H9 (cell line): ENCODE measurements around the gene NRDE2. TPM values are rescaled to one million over a fixed set of nuclear protein-coding genes. Genes with fewer than 3 reads are reported as not detected.

Experiments
- DNase-seq: peaks from one replicate; pipeline ENCODE4 v3.0.0-alpha.2; 2017
- H2AFZ ChIP-seq: one replicate; pipeline ENCODE4 v1.6.1; 2013; ENCODE audit warnings: mild to moderate bottlenecking, low read length, control low read depth, moderate library complexity
- H2AK5ac ChIP-seq: 2 replicates; pipeline ENCODE4 v1.6.1; 2013; ENCODE audit warnings: low read length, control low read depth, mixed read lengths; ENCODE audit not compliant: insufficient read length
- H2BK120ac ChIP-seq: one replicate; pipeline ENCODE4 v1.6.1; 2013; ENCODE audit warnings: low read depth, mild to moderate bottlenecking, low read length, control low read depth, inconsistent platforms; ENCODE audit not compliant: poor library complexity, severe bottlenecking
- H2BK12ac ChIP-seq: 2 replicates; pipeline ENCODE4 v1.6.1; 2013; ENCODE audit warnings: low read length, control low read depth, mixed read lengths, low read depth; ENCODE audit not compliant: insufficient read length
- H2BK15ac ChIP-seq: 2 replicates; pipeline ENCODE4 v1.6.1; 2013; ENCODE audit warnings: low read depth, low read length, control low read depth
- H2BK20ac ChIP-seq: one replicate; pipeline ENCODE4 v1.6.1; 2013; ENCODE audit warnings: low read depth, mild to moderate bottlenecking, low read length, control low read depth, inconsistent platforms; ENCODE audit not compliant: poor library complexity, severe bottlenecking
- H2BK5ac ChIP-seq: 2 replicates; pipeline ENCODE4 v1.6.1; 2013; ENCODE audit warnings: low read length, control low read depth, mixed read lengths; ENCODE audit not compliant: insufficient read length
- H3K14ac ChIP-seq: 2 replicates; pipeline ENCODE4 v1.6.1; 2013; ENCODE audit warnings: low read length, control low read depth; ENCODE audit not compliant: insufficient read depth
- H3K18ac ChIP-seq: 2 replicates; pipeline ENCODE4 v1.6.1; 2013; ENCODE audit warnings: low read depth, mild to moderate bottlenecking, mixed read lengths, low read length, control low read depth; ENCODE audit not compliant: insufficient read length
- H3K23ac ChIP-seq: 2 replicates; pipeline ENCODE4 v1.6.1; 2013; ENCODE audit warnings: low read length, control low read depth, mixed read lengths, low read depth; ENCODE audit not compliant: insufficient read length
- H3K23me2 ChIP-seq: 2 replicates; pipeline ENCODE4 v1.6.1; 2013; ENCODE audit warnings: low read depth, mild to moderate bottlenecking, mixed read lengths, low read length, control low read depth; ENCODE audit not compliant: insufficient read length, poor library complexity, severe bottlenecking
- H3K27ac ChIP-seq: 2 replicates; pipeline ENCODE4 v1.5.1; 2013; ENCODE audit warnings: low read length, control low read depth, mixed read lengths, low read depth; ENCODE audit not compliant: insufficient read length
- H3K27me3 ChIP-seq: 2 replicates; pipeline ENCODE4 v1.6.1; 2013; ENCODE audit warnings: low read length, control low read depth, inconsistent platforms; ENCODE audit not compliant: insufficient read depth
- H3K4ac ChIP-seq: 2 replicates; pipeline ENCODE4 v1.6.1; 2013; ENCODE audit warnings: low read depth, mild to moderate bottlenecking, control low read depth, inconsistent platforms, low read length, moderate library complexity
- H3K4me1 ChIP-seq: 2 replicates; pipeline ENCODE4 v1.6.1; 2013; ENCODE audit warnings: low read length, control low read depth, inconsistent platforms; ENCODE audit not compliant: insufficient read depth
- H3K4me2 ChIP-seq: 2 replicates; pipeline ENCODE4 v1.6.1; 2013; ENCODE audit warnings: low read length, control low read depth, mixed read lengths; ENCODE audit not compliant: insufficient read length, insufficient read depth
- H3K56ac ChIP-seq: 2 replicates; pipeline ENCODE4 v1.6.1; 2013; ENCODE audit warnings: low read depth, mild to moderate bottlenecking, mixed read lengths, low read length, control low read depth; ENCODE audit not compliant: insufficient read length
- H3K79me1 ChIP-seq: 2 replicates; pipeline ENCODE4 v1.6.1; 2013; ENCODE audit warnings: low read depth, mild to moderate bottlenecking, moderate library complexity, low read length, control low read depth, inconsistent platforms; ENCODE audit not compliant: insufficient read depth, poor library complexity, severe bottlenecking
- H3K79me2 ChIP-seq: 2 replicates; pipeline ENCODE4 v1.6.1; 2013; ENCODE audit warnings: low read length, control low read depth, inconsistent platforms; ENCODE audit not compliant: insufficient read depth
- H3K9ac ChIP-seq: 2 replicates; pipeline ENCODE4 v1.6.1; 2013; ENCODE audit warnings: low read length, control low read depth, mixed read lengths; ENCODE audit not compliant: insufficient read length; ENCODE audit errors: extremely low read depth
- H3K9me3 ChIP-seq: one replicate; pipeline ENCODE4 v1.6.1; 2013; ENCODE audit warnings: low read depth, low read length, inconsistent platforms; ENCODE audit not compliant: control insufficient read depth
- H3T11ph ChIP-seq: one replicate; pipeline ENCODE4 v1.6.1; 2013; ENCODE audit warnings: mild to moderate bottlenecking, low read length, control low read depth, inconsistent platforms
- H4K20me1 ChIP-seq: one replicate; pipeline ENCODE4 v1.6.1; 2013; ENCODE audit not compliant: control insufficient read depth, insufficient read length, insufficient read depth
- H4K5ac ChIP-seq: 2 replicates; pipeline ENCODE4 v1.6.1; 2013; ENCODE audit warnings: low read depth, mild to moderate bottlenecking, mixed read lengths, low read length, control low read depth; ENCODE audit not compliant: insufficient read length
- H4K8ac ChIP-seq: replicated peaks from 2 replicates; pipeline ENCODE4 v1.6.1; 2013; ENCODE audit warnings: low read length, control low read depth, mixed read lengths, low read depth; ENCODE audit not compliant: insufficient read length
- H4K91ac ChIP-seq: 2 replicates; pipeline ENCODE4 v1.6.1; 2013; ENCODE audit warnings: low read depth, mild to moderate bottlenecking, moderate library complexity, mixed read lengths, low read length, control low read depth; ENCODE audit not compliant: insufficient read length
- H3K27ac Mint-ChIP-seq, 3 experiments: 2 replicates in 2 of 3; 3 replicates in 1 of 3; pipeline ENCODE4 v1.8.0; 2020 to 2021; ENCODE audit warnings: mixed read lengths in 3 of 3, mild to moderate bottlenecking in 1 of 3, moderate library complexity in 1 of 3
- H3K27me3 Mint-ChIP-seq: 2 replicates; pipeline ENCODE4 v1.8.0; 2021; ENCODE audit warnings: low read depth, mild to moderate bottlenecking, moderate library complexity, mixed read lengths
- H3K36me3 Mint-ChIP-seq, 3 experiments: 2 replicates in 2 of 3; 3 replicates in 1 of 3; pipeline ENCODE4 v1.8.0; 2020 to 2021; ENCODE audit warnings: low read depth in 3 of 3, mixed read lengths in 3 of 3; ENCODE audit not compliant: insufficient read depth in 1 of 3
- H3K4me1 Mint-ChIP-seq, 2 experiments: 2 replicates each; pipeline ENCODE4 v1.8.0; 2020; ENCODE audit warnings: mixed read lengths in 2 of 2
- H3K4me3 Mint-ChIP-seq, 2 experiments: 2 replicates in 1 of 2; 3 replicates in 1 of 2; pipeline ENCODE4 v1.8.0; 2020 to 2021; ENCODE audit warnings: mild to moderate bottlenecking in 2 of 2, mixed read lengths in 2 of 2, moderate library complexity in 1 of 2
- H3K9me3 Mint-ChIP-seq, 2 experiments: 2 replicates in 1 of 2; 3 replicates in 1 of 2; pipeline ENCODE4 v1.8.0; 2020; ENCODE audit warnings: mild to moderate bottlenecking in 2 of 2, mixed read lengths in 2 of 2, moderate library complexity in 1 of 2
- CTCF ChIP-seq: fragments of 200-600 bp; sonication (generic); conservative IDR thresholded peaks from 3 replicates; pipeline ENCODE4 v1.8.0; 2021; ENCODE audit warnings: antibody characterized with exemption, mild to moderate bottlenecking
- WGBS: extraction: QIAGEN DNeasy Blood & Tissue Kit; methylation state at CpG from one replicate; pipeline ENCODE4 v1.1.7; 2013; ENCODE audit warnings: missing lambda C conversion rate, low lambda C conversion rate, mixed read lengths; ENCODE audit not compliant: insufficient read length; ENCODE audit errors: extremely low coverage; 5-methylcytosine and 5-hydroxymethylcytosine counted together
- total RNA-seq: library from RNA; stranded (reverse); gene quantifications from 2 replicates; pipeline ENCODE4 v1.2.1, GENCODE V29; 2021

Gene NRDE2
- total RNA-seq, 1 experiment from 2014 or later: 21.2 TPM

GRCh38 chr14:90375934-90376333 is 44.2 kb upstream of the NRDE2 start:
- Histone ChIP-seq H3K27me3 (no peaks in the 10 kb centered on the region), H3K14ac (no peak overlapping the region), H3K18ac (no peak overlapping the region), H3T11ph (no peak overlapping the region), H3K79me1 (no peaks in the 10 kb centered on the region), H3K9me3 (no peaks in the 10 kb centered on the region), H3K27ac (no peak overlapping the region), H4K5ac (no peak overlapping the region), H2AK5ac (no peak overlapping the region), H3K23ac (no peak overlapping the region), H3K4me1 (no peaks in the 10 kb centered on the region), H3K9ac (no peak overlapping the region), H2AFZ (no peak overlapping the region), H4K8ac (no peak overlapping the region), H2BK120ac (no peak overlapping the region), H3K4me2 (no peak overlapping the region), H4K91ac (no peak overlapping the region), H2BK15ac (no peak overlapping the region), H2BK12ac (no peak overlapping the region), H3K79me2 (no peaks in the 10 kb centered on the region), H2BK20ac (no peak overlapping the region), H3K56ac (no peak overlapping the region), H4K20me1 (no peaks in the 10 kb centered on the region), H3K4ac (no peak overlapping the region), H2BK5ac (no peak overlapping the region), H3K23me2 (no peaks in the 10 kb centered on the region)
- H3K36me3 Mint-ChIP-seq: no peaks in the 10 kb centered on the region
- no peak for DNase-seq
- WGBS: no CpG with 5 or more reads among the region's 4 CpGs
- peaks cover under 1% of the 10 kb centered on the region; the same call in 1 of the 2 replicates for H3K27me3 Mint-ChIP-seq
- H3K27ac Mint-ChIP-seq: no peak overlapping the region
- no peaks in the 10 kb centered on the region for H3K9me3 Mint-ChIP-seq
- no peak for TF ChIP-seq CTCF
- no peak overlapping the region for H3K4me3 Mint-ChIP-seq
- no peaks in the 10 kb centered on the region for H3K4me1 Mint-ChIP-seq
